ENCODE data around the gene MTG2.

MTG2 gene

DNA sequence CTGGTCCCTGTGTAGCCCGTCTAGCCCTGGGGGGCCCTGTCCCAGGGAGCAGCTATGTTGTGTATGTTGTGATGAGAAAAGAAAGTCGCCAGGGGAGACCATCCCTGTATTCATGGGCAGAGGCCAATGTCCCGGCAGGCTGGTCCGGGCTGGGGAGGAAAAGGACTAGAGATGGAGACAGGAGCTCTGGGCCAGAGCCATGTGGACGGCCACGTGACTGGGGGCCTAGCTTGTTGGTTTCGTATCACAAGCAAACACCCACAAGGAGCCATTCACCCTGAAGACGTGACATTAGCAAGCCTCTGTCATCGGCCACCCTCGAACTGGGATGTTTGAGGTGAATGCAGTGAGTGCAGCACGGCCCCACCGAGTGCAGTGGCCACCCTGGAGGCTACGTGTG is 40.1 kb downstream of the MTG2 start:
- DNase-seq: no peak

DNA sequence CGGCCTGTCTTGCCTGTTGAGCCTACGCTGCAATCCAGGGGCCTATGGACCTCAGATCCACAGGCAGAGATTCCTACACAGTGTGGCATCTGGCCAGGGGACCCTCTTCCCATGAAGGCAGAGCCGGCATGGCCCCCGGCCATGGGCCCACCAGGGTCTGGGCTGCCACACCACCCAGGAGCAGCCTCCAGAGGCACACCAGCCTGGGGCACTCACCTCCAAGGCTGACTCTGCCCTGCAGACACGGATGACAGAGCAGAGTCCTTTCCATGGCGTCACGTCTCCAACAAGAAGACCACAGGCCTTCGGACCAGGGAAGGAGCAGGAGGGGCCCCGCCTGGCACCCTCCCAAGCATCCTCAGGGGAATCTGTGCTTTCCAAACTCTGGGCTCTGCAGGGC is 40.7 kb downstream of the MTG2 start:
- DNase-seq: no peak

DNA sequence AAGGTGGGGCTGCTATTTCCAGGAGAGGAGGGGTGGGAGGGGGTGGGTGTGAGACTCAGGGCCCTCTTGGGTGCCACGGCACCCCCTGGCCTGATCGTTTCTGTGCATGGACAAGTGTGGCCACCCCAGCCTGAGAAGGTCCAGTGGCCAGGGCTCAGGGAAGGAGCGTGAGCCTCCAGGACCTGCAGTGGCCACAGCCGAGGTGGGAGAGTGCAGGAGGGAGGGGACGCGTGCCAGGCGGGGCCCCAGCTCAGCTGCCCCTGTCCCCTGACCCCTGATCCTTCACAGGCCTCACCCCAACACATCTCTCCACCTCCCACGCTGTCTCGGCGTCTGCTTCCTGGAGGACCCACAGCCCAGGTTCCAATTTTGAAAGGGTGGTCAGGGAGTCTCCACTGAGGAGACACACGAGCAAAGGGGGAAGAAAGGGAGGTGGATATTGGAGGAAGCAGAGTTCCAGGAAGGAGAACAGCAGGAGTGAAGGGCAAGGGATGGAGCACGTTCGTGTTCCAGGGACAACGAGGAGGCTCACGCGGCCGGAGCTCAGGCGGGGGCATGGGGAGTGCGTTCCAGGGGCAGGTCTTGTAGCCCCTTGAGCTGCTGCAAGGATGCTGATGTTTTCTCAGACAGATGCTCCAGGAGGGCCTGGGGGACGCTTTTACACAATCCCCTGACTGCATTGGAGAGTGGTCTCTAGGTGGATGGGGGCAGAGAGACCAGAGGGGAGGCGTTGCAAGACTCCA is 41.5 kb downstream of the MTG2 start:
- DNase-seq: no peak

DNA sequence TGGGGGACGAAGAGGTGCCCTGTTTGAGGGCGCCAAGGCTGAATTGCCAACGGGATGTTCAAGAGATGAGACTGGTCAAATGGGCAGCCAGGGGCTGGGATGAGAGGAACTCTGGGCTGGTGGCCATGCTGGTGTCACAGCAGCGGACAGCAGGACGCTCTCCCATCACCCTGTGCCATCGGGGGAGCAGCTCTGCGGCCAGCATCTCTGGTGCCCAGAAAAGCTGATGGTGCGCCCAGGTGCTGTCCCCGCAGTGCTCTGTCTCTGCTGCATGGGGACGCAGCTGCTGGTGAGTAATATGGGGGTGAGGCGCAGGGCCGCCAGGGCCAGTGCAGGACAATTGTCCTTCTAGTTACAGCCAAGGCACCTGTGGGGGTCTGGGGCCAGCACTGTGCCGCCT is 42.2 kb downstream of the MTG2 start:
- DNase-seq: no peak

DNA sequence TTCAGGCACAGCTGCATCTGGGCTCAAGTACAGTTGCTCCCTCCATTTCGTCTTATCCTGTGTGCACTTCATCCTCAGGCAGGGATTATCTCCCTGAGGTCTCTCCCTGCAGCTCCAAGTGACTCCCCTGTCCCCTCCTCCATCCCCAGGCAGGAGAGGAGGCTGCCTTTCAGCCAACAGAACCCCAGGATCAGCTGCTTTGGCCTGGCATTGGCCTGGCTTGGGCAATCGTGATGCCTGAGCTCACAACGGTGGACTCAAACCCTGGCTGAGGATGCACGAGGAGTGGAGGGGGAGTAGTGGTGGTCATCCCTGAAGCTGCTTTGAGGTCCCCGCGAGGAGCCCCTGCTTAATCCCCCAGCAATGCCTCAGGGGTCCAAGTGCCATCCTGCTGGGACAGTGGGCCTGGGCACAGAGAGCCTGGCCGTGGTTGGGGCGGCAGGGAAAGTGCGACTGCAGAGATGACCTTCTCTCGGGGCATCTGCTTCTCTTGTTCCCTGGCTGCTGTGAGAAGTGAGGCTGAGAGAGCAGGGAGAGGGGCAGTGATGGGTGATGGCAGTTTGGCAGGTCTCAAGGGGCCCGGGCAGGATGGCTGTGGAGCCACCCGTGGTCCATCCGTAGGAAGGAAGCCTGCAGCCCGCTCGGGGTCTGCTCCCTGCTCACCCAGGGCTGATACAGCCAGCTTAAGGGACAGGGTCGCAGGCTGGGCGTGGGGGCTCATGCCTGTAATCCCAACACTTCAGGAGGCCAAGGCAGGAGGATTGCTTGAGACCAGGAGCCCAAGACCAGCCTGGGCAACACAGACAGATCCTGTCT is 43.2 kb downstream of the MTG2 start:
- DNase-seq: no peak

DNA sequence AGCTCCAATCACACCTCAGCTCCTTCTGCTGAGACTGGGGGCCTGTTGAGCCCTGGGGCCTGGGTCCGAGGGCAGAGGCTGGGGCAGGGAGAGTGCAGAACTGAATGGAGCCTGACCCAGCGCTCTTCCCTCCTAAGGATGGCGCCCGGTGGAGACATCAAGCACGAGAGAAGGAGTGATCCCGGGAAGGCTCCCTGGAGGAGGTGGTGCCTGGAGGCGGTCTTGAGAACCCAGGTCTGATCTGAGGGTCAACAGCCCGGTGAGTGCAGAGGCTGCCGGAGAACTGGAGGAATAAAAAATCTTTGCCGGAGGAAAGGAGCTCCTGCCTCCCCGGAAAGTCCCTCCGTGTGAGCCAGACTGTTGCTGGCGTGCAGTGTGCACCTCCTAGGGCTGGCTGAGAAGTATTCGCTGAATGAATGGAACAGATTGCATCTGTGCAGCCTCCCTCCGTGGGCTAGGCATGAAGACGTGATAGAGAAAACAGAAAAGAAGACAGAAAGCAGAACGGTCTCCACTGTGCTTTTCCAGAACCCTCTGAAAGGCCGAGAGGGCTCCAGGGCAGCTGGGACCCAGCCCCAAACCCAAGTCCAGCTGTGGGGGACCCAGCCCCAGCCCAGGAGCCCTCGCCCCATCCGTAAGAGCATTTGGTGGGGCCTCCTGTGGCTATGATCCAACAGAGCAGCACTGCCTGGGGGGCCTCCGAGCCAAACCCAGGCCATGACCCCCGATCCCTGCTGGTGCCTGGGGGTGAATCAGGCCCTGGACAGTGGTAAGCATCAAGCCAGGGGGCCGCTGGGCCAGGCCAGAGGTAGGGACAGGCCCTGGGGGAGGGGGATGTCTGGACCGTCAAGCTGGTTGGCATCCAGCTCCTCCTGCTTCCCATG is 44.1 kb downstream of the MTG2 start:
- DNase-seq: no peak

DNA sequence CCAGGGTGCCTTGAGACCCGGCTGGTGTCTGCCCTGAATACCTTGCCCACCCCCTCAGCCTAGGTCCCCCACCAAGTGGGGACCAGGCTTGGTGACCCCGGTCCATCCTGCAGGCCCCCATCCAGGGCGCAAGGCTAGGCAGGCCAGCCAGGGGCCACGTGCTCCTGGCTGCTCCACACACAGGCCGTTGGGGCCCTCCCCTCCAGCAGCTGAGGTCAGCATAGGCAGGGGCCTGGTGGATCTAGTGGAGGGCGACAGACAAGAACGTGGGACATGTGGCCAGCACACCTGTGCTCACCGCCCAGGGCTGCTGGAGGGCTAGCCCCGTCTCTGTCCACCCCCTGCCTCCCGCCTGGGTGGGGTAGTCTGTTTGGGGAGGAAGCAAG is 44.8 kb downstream of the MTG2 start:
- no peak for DNase-seq

DNA sequence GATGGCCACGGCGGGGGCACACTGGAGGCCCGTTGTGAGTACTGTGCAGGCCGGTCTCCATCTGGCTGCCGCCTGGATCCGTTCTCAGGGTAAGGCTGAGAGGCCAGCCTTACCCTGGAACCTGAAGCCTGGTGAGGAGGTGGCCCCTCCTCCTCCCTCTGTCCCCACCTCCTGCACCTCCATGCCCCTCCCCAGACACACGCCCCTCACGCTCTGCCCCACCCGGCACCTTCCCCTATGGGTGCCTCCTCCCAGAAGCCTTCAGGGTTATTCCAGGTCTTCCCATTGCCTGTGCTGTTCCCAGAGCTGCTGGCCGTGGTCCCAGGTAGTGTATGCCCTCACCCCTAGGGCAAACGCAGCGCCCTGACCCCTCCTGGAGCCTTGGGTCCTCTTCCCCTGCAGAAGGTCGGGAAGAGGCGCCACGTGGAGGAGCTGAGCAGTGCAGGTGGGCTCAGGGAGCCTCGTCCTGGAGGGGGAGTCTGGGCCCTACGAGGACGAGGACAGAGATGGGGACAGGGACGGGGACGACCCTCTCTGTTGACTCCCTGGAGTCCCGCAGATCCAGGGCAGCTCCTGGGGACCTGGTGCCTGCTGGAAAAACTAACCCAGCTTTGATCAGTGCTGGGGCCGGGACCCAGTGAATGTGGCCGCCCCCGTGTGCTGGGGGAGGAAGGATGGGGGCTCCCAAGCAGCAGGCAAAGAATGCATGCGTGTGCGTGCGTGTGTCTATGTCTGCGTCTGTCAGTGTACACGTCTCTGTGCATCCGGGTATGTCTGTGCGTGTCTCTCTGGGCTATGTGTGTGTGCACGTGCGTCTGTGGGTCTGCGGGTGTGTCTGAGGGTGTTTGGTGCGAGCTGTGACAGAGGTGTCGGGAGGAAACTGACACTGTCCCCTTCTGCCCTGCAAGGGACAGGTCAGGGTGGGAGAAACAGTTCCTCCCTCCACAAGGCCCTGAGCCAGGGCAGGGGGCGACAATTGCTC is 45.4 kb downstream of the MTG2 start:
- DNase-seq: no peak

DNA sequence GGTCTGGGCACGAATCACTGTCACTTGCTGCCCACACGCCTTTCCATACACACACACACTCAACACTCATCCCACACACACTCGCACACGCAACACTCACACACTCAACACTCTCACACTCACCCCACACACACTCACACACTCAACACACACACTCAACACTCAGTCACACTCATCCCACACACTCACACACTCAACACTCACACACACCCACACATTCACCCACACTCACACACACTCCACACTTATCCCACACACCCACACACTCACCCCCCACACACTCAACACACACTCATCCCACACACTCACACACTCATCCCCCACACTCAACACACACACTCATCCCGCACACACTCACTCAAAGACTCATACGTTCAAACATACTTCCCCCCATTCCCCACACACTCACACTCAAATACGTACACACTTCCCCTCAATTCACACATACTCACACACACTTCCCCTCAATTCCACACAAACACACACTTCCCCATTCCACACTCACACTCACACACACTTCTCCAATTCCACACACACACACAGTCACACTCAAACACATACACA is 46.2 kb downstream of the MTG2 start:
- DNase-seq: no peak

DNA sequence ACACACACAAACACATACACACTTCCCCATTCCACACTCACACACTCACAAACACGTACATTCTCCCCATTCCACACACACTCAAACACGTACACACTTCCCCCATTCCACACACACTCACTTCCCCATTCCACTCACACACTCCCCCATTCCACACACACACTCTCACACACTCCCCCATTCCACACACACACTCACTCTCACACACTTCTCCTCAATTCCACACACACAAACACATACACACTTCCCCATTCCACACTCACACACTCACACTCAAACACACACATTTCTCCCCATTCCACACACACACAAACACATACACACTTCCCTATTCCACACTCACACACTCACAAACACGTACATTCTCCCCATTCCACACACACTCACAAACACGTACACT is 46.8 kb downstream of the MTG2 start:
- no peak for DNase-seq

DNA sequence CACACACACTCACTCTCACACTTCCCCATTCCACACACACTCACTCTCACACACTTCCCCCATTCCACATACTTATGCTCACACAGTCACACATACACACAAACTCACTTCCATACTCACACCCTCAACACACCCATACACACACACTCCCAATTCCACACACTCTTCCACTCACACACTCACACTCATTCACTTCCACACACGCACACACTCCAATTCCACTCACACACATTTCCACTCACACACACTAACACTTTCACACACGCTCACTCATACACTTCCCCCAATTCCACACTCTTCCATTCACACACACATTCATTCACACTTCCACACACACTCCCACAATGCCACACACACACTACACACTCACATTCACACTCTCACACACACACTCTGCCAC is 47.4 kb downstream of the MTG2 start:
- no peak for DNase-seq

DNA sequence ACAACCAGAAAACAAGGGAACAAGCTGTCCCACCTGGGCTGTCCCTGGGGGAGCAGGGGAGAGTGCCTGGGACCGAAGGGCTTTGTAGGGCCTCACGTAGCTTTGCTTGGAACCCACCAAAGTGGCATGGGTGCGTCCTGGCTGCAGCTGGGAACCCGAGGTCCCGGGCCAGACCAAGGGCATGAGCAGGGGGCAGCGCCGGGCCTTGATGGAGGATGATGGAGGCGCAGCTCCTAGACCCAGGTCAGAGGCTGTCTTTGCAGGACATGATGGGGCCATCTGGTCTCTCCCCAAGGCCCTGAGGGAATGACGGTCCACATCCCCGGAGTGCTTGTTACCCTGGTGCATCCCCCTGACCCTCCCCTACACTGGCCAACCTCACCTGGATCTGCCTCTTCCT is 47.9 kb downstream of the MTG2 start:
- DNase-seq: no peak

DNA sequence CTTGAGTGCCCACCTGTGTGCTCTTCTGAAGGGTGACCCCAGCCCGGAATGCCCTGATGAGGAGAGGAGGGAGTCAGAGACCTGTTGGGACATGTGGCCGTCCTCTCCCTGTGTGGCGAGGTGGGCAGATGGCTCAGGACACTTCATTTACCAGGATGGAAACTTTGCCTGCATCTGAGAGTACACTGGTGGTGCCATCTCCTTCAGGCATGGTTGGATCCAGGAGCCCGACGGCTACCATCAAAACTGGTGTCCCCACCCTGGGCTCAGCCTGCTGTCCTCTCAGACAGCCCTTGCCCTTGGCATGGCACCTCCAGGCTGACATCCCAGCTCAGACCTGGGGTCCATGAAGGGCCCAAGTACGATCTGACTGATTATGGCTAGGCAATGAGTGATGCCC is 48.5 kb downstream of the MTG2 start:
- DNase-seq: no peak

DNA sequence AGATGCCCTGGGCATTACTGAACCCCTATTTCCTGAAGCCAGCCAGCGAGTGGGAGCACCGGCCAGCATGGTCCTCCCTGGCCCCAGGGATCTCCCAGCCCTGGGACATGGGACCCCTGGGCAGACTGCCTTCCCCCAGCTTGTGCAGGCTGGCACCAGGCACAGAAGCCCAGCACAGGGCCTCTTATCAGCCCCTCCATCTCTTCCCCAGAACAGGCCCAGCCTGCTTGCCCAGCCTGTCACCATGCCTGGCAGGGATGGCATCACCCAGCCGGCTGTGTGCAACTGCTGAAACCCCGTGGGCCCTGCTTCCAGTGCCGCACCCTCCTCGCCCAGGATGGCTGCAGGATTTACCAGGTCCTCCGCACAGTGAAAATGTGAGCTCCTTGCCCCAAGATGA is 49.4 kb downstream of the MTG2 start:
- DNase-seq: no peak

DNA sequence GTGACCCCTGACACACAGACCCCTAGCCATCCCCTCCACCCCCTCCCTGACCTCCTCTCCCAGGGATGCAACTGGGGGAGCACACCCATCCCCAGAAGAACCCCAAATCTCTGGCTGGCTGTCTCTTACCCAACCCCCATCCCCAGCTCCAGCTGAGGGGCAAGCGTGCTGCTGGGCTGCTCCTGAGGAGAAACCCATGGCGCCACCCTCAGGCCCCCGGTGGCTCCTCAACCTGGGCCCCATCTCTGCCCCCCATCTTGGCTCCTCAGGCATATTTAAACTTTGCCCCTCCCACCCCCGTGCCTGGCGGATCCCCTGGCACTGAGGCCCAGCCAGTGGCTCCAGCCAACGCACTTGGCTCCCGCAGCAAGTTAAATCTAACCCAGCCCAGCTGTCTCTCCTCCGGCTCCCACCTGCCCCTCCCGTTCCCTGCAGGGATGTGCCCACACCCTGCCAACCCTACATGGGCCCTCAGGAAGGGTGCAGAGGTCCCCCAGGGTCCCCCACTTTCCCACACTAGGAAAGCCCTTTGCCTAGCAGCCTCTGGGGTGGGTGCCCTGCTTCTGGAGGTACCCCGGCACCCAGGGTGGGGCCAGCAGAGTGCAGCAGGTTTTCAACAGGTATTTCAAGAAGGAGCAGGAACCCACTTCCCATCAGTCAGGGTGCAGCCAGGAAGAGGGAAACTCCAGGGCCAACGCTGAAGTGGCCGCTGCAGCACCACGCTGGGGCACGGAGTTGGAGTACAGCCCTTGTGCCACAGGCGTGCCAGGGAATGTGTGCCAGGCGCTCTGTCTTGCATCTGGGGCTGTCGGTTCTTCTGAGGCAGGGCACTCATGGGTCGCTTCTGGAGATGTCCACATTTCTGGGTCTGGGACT is 50.2 kb downstream of the MTG2 start:
- DNase-seq: peak; percentile 3

DNA sequence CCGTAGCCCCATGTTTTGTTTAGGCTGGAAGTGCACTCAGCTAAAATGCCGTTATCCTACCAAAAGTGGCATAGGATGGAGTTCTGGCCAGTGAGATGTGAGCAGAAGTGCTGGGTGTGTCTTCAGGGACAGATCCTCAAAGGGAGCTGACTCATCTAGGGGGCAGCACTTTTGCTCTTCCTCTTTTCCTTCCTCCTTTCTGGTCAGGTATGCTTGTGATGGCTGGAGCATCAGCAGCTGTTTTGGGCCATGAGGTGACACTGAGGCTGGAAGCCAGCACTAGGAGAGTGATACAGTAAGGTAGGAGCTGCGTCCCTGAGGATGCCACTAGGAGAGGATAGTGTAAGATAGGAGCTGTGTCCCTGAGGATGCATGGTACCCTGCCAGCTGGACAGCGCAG is 50.9 kb downstream of the MTG2 start:
- no peak for DNase-seq

DNA sequence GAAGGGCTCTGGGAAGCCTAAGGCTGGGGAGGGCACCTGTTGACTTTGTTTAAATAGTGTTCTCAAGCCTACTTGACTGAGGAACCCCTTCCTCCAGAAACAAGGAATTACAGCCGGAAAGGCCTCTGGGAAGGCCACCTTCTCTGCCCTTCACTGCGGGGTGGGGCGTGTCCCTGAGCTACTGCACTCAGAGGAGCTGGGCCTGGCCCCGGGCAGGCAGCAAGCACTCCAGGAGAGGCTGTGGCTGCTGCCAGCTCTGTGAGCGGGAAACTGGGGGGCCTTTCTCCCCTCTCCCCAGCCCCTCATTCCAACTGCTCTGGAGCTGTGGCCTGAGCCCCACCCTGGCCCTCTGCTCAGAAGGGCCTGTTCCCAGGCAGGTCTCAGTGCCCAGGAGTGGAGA is 51.5 kb downstream of the MTG2 start:
- DNase-seq: no peak

DNA sequence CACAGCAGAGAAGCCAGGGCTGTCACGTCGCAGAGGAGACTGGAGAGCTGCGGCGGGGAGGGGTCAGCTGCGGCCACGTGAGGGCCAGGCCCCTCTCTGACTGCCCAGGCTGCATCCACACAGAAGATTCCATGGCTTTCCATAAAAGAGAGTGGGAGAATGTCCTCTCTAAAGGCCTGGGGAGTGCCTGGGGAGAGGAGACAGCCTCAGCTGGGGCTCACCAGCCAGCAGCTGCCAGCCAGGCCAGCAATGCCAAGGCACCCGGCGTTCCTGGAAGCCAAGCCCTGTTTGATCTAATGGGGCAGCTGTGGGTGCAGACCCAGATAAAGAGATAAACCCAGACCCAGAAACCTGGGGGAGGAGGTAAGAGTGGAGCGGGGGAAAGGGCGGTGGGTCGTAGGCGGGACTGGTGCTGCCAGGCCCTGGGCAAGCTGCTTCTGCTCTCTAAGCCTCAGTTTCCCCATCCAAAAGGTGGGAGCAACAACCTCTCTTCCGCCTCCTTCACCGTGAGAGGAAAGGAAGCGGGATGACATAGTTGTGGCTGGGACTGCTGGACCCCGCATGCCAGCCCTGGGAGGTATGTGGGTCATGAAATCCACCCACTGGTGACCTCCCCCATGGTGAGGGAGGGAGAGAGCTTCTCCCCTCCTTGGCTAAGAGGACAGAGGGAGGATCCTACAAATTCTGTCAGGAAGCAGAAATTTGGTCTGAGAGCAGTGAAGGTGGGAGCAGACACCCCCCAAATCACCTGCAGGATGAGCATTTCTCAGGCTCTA is 52.4 kb downstream of the MTG2 start:
- no peak for DNase-seq

DNA sequence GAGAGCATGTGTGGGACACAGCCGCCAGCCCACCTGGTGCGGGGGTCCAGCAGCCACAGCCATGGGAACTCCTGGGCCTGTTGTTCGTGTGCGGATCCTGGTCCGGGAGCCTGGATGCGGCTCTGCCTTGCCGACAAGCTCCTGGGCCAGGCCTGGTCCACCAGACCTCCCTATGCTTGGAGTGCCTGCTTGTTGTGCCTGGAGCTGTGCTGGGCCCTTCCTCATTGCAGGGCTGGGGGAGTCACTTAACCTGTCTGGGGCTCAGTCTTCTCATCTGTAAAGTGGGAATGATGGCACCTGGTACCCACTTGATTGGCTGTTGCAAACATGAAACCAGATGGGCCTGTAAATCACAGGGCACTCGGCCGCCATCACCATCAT is 52.9 kb downstream of the MTG2 start:
- DNase-seq: no peak

DNA sequence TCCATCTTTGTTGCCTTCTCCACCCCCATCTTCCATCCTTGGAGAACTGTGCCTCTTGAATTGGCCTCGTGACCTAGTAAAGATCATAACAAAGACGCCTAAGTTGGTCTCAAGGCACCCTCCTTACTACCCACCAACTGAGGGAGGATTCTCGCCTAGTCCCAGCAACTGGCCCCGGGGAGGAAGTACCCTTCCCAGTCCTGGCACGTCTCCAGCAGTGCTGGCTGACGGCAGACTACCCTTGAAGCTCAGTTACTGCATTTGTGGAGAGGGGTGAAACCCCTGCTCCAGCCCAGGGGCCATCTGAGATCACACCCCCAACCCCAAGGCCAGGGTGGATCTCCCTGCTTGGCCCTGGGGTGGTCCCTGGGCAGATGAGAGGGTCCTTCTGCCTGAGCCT is 53.4 kb downstream of the MTG2 start:
- no peak for DNase-seq
